ENCODE data around the gene AP2A2. TPM values are rescaled to one million over a fixed set of nuclear protein-coding genes. Genes with fewer than 3 reads are reported as not detected.

Gene AP2A2
- total RNA-seq, 1 donor from 2014 or later, result 91.4 TPM

DNA sequence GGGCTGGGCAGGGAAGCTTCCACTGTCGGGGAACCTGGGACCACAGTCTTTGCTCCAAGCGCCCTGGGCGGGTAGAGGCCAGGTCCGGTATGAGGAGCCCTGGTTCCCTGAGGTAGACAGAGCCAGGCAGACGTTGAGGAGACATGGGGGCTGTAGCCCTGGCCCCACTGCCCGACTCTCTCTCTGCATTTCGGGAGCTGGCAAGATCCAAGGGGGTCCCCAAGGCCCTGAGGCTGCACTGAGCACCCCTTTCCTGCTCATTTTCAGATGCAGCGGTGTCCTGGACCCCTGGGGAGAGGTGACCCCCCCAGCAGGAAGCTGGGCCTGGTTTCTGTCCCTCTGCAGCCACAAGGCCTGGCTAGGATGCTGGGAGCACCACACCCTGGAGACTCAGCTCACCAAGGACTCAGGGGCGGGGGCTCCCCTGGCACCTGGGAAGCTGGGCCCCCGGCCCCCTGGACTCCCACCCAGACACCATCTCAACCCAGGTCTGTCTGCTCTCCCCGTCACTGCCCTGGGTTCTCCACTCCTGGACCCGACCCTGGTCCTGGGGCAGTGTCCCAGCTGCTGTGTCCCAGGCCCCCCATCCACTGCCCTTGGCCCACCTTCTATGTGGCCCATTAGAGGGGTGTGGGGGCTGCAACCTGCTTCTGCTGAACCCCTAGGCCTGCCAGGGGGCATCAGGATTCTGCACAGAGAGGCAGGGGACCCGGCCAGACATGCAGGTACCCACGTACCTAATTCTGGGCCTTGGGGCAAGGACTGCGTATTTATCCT lies 125.9 kb downstream of the AP2A2 start:
- no peak overlapping the region for H3K4me3 ChIP-seq (ENCODE audit: low read depth, low read length)
- no peak for DNase-seq (ENCODE audit: low read depth)
- no peaks in the 10 kb centered on the region for H3K36me3 ChIP-seq (ENCODE audit: control insufficient read depth, insufficient read depth, low read length)
- H3K27me3 ChIP-seq (ENCODE audit: control insufficient read depth, insufficient read depth, low read length), result peaks cover 45% of the 10 kb centered on the region
- TF ChIP-seq, protein P1, sequence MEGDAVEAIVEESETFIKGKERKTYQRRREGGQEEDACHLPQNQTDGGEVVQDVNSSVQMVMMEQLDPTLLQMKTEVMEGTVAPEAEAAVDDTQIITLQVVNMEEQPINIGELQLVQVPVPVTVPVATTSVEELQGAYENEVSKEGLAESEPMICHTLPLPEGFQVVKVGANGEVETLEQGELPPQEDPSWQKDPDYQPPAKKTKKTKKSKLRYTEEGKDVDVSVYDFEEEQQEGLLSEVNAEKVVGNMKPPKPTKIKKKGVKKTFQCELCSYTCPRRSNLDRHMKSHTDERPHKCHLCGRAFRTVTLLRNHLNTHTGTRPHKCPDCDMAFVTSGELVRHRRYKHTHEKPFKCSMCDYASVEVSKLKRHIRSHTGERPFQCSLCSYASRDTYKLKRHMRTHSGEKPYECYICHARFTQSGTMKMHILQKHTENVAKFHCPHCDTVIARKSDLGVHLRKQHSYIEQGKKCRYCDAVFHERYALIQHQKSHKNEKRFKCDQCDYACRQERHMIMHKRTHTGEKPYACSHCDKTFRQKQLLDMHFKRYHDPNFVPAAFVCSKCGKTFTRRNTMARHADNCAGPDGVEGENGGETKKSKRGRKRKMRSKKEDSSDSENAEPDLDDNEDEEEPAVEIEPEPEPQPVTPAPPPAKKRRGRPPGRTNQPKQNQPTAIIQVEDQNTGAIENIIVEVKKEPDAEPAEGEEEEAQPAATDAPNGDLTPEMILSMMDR (IDR thresholded peaks at IDR 0.05; ENCODE audit: insufficient read depth, low read length, poor library complexity, severe bottlenecking), result no peak

DNA sequence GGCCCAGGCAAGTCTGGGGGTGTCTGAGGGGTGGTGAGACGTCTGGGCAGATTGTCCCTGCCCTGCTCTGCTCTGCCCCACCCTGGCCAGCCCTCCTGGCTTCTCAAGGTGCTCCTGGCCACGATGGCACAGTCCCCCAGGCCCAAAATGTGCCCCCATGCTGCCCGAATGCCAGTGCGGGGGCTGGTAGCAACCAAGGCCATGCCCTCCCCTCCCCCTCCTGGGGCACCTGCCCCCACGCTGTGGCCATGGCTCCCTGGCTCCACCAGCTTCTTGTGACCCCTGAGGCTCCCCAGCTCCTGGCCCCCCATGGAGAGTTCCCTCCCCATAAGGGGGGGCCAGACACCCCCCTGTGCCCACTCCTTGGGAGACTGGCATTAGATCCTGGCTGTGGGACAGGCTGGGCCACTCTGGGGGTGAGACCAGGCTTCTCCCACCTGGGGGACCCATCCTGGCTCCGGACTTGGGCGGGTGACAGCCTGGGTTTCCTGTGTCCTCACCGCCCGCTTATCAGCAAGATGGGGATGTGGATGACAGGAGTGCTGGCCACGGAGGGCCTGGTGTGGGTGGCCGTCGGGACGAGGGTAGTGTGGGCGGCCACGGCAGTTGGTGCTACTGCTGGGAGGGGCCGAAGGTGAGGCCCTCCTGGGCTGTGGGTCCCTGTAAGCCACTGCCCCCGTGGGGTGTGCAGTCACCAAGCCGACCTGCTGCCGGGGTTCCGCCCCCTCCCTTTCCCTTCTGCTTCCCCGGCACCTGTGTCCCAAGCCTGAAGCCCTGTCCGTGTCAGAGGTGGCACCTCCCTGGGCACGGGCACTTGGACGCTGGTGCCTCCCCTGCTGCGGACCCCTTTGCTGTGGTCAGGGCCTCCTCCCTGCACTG lies 126.7 kb downstream of the AP2A2 start:
- no peak for DNase-seq (ENCODE audit: low read depth)
- Histone ChIP-seq H3K36me3 (ENCODE audit: control insufficient read depth, insufficient read depth, low read length) (no peaks in the 10 kb centered on the region), H3K4me3 (ENCODE audit: low read depth, low read length) (no peak overlapping the region), H3K27me3 (ENCODE audit: control insufficient read depth, insufficient read depth, low read length) (peaks cover 44% of the 10 kb centered on the region)
- TF ChIP-seq, protein P1 (IDR thresholded peaks at IDR 0.05; ENCODE audit: insufficient read depth, low read length, poor library complexity, severe bottlenecking), result no peak

DNA sequence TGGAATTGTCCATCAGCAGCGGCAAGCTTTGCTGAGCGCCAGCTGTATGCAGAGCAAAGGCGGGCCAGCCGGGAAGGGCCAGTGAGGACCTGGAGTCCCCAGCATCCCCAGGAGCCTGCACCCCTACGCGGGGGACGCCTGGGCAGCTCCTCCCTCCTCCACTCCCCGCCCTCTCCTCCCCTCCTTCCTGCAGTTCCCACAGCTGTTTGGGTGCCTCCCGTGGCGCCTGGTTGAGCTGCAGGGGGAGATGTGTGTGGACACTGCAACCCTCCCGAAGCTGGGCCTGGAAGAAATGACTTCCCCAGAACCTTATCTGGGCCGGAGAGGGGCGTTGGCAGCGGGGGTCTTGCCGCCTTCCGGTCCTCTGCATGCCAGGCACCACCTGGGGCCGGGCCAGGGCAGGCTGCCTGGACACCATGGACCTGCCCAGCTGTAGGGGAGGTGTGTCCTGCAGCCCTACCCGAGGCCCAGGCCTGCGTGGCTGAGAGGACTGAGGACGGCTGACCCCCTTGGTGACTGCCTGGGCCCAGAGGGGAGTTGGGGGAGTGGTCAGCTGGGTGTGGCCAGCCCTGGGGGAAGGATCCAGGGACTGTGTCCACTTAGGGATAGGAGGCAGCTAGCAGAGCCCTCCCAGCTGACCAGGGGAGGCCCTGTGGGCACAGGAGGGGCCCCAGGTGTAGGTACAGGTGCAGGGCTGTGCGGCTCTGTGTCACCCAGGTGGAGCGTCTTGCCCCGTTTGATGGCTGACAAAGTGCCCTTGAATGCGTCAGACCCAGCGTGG lies 127.6 kb downstream of the AP2A2 start:
- no peak for DNase-seq (ENCODE audit: low read depth)
- TF ChIP-seq, protein P1 (IDR thresholded peaks at IDR 0.05; ENCODE audit: insufficient read depth, low read length, poor library complexity, severe bottlenecking), result no peak
- peaks cover 39% of the 10 kb centered on the region for H3K27me3 ChIP-seq (ENCODE audit: control insufficient read depth, insufficient read depth, low read length)

DNA sequence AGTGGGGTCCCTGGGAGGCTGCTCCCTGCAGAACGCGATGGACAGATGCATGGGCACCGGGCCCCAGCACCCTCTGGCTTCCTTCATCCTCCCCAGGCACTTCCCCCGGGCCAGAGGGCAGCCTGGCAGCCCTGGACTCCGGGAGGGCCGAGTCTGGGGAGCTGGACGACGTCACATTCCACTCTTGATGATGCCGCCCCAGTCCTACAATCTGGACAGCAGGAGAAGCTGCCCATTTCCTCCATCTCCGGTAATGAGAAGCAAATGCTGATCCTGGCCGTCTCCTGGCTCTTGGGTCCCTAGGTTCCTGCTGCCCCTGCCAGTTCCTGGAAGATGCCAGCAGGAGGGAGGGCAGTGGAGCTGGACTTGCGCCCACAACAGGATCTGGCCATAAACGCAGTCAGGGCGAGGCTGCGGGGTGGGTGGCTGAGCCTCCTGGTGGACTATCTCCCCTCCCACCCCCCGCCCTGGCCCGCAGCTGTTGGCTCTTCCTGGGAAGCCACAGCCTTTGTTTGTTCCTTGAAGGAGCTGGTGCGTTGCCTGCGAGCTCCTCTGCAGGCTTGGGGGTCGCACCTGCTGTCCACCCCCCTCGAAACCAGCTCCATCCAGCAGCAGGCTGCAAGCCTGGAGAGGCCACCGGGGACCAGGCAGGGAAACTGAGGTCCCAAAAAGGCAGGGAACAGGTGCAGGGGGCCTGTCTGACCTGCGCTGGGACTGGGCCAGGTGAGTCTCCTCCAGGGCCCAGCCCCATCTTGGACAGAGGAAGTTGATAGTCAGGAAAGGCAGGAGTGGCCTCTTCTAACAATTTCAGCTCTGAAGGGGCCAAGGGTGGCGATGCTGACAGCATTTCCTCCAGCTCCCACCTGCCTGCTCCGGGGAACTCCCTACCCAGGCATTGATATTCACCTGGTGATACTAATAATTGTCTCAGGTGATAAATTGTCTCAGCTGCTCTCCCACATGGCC lies 128.8 kb downstream of the AP2A2 start:
- H3K4me3 ChIP-seq (ENCODE audit: low read depth, low read length), result no peak overlapping the region
- peaks cover 38% of the 10 kb centered on the region for H3K27me3 ChIP-seq (ENCODE audit: control insufficient read depth, insufficient read depth, low read length)
- TF ChIP-seq, protein P1 (IDR thresholded peaks at IDR 0.05; ENCODE audit: insufficient read depth, low read length, poor library complexity, severe bottlenecking), result no peak
- H3K36me3 ChIP-seq (ENCODE audit: control insufficient read depth, insufficient read depth, low read length), result no peaks in the 10 kb centered on the region
- DNase-seq (ENCODE audit: low read depth), result no peak

More for the DNA sequence above, 127.6 kb downstream of the AP2A2 start:
- H3K36me3 ChIP-seq (ENCODE audit: control insufficient read depth, insufficient read depth, low read length), result no peaks in the 10 kb centered on the region
- no peak overlapping the region for H3K4me3 ChIP-seq (ENCODE audit: low read depth, low read length)
